DMS 273 (cell line): Measurements from ENCODE around the gene PHC2.
"Not testable (repeated sequence)": the region's sequence is repeated elsewhere in the genome, so short reads cannot be mapped to it uniquely, and the experiment has no call there.

Experiments used
- DNase-seq: peaks from one replicate; lab custom pipeline; 2025; ENCODE audit not compliant: unreplicated experiment; lab: John Stamatoyannopoulos, UW

Gene PHC2

DNA sequence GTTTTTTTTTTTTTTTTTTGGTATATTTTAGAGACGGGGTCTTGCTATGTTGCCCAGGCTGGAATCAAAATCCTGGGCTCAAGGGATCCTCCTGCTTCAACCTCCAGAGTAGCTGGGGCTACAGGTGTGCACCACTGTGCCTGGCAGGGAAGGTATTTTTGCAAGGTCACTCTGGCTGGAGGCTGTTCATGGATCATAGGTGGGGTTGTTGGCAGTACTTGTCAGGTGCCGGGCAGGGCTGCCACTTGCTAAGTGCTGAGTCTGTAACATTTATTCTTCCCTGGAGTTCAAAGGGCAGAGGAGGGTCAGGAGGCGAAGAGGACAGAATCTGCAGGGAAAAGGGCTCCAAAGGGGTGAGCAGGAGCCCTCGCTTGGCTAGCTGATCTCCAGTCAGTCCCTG lies 134.1 kb downstream of the PHC2 start:
- DNase-seq = no peak

DNA sequence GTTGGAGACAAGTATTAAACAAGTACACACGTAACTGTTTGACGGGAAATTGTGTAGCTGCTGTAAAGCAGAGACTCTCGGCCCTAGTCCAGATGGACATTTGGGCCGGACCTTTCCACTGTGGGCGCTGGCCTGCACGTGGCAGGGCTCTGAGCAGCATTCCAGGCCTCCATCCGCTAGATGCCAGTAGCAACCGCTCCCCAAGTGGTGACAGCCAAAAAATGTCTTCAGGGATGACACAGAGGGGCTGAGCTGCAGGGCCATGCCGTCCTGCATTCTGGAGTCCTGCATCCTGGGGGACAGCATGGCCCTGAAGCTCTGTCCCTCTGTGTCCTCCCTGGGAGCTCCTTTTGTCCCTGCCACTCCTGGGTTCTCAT lies 134.8 kb downstream of the PHC2 start:
- DNase-seq = no peak

DNA sequence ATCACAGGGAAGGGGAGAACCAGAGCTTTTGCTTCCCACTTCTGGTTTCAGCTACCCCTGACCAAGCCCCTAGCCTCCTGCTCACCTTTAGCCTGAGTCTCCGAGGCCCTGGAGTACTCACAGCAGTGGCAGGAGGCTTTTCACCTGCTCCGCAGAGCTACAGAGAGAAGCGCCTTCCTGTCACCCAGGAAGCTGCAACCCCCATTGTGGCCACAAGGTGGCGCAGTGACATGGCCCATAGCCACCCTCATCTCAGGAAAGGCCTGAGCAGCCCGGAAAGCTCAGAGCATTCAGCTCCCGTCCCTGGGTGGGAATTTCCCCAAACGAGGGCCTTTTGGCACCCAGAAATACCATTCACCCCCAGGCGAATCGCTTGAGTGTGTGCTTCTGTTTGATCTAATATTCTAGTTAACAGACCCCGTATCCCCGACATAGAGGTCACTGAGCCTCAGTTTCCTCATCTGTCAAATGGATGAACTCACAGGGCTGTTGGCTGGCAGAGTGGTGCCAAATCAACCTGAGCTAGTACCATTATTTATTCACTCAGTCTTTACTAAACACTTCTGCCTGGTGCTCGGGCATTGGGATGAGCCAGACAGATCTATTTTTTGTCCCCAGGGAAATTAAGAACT lies 135.3 kb downstream of the PHC2 start:
- DNase-seq = peak; percentile 92

- no peak for DNase-seq
These were observed 135.9 kb downstream of the PHC2 start for GRCh38 chr1:33295023-33295422.

- no peak for DNase-seq
These were observed 136.6 kb downstream of the PHC2 start for GRCh38 chr1:33294071-33295010.

GRCh38 chr1:33292726-33293340 lies 138.1 kb downstream of the PHC2 start:
- DNase-seq = no peak

- DNase-seq = not testable (repeated sequence)
These were observed 140.3 kb downstream of the PHC2 start for GRCh38 chr1:33290615-33291014.

DNA sequence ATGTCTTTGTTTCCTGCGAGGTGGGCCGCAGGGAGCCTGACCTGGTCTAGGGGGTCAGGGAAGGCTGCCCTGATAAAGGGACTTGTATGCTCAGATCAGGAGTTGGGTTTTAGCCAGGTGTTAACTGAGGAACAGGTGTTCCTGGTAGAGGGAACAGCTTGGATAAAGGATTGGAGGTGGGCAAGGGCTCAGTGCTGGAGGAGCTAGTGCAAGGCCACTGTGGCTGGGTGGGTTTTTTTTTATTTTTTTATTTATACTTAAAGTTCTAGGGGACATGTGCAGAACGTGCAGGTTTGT lies 141.1 kb downstream of the PHC2 start:
- no peak for DNase-seq

DNA sequence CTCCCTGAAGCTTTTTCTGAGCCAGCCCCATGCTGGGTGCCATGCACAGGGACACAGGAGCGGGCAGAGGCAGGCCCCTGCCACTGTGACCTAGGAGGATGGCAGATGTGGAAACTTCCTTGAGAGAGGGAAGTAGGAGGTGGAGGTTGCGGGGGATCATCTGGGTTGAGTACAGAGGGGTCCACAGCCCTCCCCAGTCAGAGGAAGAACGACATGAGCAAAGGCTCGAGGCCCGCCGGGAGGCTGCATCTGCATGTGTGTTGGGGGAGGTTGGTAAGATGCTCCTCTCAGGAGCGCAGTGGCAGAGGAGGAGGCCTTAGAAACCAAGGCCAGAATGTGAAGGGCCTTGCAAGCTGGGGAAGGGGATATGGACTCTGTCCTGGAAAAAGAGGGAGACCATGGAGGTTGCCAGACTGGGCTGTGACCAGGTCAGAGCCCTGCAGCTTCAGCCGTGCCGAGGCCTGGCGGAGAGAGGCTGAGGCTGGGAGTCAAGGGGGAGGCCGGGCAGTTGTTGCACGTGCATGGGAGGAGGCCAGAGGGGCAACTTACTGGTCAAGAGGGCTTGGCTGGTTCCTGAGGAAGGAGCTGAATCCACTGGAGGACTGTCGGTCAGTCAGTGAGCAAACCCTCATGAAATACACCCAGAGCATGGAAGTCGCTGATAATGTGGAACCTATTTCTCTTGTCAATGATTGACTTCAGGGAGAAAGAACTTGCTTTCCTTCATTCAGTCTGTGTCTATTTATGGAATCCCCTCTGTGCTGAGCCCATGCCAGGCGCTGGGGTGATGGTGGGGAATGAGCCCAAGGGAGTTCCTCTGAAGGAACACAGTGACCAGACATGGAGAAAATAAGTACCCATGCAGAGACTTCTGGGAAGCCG lies 141.7 kb downstream of the PHC2 start:
- DNase-seq = no peak

DNA sequence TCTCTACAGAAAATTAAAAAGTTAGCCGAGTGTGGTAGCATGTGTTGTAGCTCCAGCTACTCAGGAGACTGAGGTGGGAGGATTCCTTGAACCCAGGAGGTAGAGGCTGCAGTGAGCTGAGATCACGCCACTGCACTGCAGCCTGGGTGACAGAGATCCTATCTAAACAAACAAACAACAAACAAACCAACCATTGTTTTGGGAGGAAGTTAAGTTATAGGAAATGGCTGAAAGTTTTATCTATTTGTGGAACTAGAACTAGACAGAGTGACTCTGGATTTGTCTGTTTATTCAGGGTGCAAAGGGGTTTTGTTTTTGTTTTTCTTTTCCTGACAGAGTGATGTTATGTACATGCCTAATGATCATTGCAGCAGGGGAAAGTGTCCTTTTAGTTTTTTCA lies 143.6 kb downstream of the PHC2 start:
- DNase-seq = no peak

GRCh38 chr1:33286451-33287185 lies 144.3 kb downstream of the PHC2 start:
- DNase-seq = no peak

- DNase-seq = no peak
These were observed 146.8 kb downstream of the PHC2 start for GRCh38 chr1:33284049-33284448.

GRCh38 chr1:33282791-33283190 lies 148.1 kb downstream of the PHC2 start:
- no peak for DNase-seq

DNA sequence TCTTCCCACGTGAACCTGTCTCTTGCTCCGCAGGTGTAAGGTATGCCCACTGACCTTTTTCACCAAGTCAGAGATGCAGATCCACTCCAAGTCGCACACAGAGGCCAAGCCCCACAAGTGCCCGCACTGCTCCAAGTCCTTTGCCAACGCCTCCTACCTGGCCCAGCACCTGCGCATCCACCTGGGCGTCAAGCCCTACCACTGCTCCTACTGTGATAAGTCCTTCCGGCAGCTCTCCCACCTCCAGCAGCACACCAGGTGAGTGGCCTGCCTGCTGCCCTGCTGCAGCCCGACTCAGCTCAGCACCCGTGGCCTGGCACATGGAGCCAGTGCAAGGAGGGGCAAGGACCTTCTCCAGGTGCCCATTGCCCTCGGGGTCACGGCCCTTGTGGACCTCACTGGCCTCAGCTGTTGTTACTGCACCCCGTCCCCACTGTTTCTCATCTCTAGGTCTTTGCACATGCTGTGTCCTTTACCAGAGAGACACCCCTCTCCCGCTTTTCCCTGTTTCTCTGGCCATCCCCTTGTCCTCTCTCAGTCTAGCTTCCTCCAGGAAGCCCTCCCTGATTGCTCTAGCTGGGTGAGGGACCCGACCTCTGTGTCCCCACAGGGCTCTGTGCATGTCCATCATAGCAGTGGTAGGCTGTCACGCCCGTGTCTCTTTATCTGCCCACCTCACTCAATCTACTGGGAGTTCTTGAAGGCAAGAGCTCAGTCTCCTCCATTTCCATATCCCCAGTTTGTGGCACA lies 149.2 kb downstream of the PHC2 start:
- DNase-seq = no peak

DNA sequence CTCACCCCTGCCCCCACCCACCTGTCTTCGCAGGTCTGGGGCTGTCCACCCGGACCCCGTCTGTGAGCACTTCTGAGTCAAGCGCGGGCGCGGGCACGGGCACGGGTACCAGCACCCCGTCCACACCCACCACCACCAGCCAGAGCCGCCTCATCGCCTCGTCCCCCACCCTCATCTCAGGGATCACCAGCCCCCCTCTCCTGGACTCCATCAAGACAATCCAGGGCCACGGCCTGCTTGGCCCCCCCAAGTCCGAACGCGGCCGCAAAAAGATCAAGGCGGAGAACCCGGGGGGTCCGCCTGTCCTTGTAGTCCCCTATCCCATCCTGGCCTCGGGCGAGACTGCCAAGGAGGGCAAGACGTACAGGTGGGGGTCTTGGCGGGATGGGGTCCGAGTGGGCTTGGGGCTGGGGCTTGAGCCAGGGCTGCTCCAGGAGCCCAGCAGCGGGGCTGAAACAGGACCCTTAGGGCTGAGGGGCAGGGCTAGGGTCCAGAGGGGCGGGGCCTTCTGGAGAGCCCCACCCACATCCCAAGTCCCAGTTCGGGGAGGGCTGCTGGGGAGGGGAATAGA lies 150.7 kb downstream of the PHC2 start:
- DNase-seq = no peak

DNA sequence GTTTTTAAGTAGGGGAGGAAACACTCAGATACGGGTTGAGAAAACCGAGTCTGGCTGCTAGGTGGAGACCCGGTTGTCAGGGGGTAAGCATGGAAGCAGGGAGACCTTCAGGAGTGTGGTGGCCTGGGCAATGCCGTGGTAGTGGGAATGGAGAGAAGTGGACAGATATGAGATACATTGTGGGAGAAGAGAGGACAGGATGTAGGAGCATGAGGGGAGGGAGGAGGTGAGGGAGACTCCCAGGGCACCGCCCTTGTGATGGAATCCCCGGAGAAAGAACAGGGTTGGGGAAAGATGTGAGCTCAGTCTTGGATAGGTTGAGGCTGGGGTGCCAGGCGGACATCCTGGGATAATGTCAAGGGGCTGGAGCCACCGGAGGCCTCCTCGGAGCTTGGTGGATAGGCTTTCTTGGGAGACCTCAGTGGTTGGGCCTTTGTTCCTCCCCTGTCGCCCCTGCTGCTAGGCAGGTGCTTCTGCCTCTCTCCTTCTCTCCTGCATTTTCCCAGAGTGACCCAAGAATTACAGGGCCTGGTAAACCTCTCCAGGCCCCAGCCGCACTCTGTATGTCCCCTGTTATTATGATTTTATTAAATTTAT lies 153.3 kb downstream of the PHC2 start:
- no peak for DNase-seq

DNA sequence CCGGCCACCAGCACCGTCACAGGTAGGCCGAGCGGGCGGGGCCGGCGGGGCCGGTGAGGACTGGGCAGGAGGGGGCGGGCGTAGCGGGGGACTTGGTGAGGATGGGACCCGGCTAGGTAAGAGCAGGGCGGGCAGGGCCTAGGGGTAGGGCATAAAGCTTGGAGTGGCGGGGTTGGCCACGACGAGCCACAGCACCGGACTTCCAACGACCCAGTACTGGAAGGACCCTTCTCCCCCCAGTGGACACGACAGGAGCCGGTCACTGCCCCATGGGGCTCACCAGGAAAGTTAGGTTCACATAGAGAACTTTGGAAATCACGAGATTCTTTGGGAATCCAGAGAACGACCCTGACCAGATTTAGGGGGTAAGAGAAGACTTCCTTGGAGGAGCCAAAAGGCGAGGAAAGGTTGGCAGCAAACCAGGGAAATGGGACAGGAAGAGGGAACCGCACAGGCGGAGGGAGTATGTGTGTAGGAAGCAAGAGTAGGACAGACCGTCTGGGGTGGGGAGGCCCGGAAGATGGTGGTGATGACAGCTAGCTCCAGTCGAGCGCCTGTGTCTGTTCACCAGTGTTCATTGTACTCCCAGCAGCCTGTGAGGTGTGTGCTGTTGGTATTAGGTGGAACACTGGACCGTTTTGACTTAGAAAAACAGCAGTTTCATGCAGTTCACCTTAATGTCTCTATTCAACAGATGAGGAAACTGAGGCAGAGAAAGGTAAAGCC lies 154.2 kb downstream of the PHC2 start:
- DNase-seq = no peak
